CD4-positive, alpha-beta T cell (primary cell): ENCODE data around the gene PLS3. TPM values are rescaled to one million over a fixed set of nuclear protein-coding genes. Genes with fewer than 3 reads are reported as not detected.

ENCODE experiments used
- ATAC-seq: fragments of 200-7000 bp; cut with Tn5 transposase; one replicate; pipeline ENCODE4 v1.10.0; 2022; ENCODE audit warnings: mild to moderate bottlenecking; ENCODE audit not compliant: poor library complexity
- CTCF ChIA-PET: fragments of 350-600 bp; sonication (Branson Sonifier 250); formaldehyde crosslinking; loops from one replicate; lab custom pipeline; 2021; ENCODE audit warnings: antibody characterized with exemption, inconsistent platforms; lab: Charles Lee
- POLR2A ChIA-PET: fragments of 350-600 bp; sonication (Branson Sonifier 250); formaldehyde crosslinking; loops from one replicate; lab custom pipeline; 2021; ENCODE audit warnings: antibody characterized with exemption, inconsistent platforms; lab: Charles Lee
- DNase-seq, 14 experiments: peaks; one replicate each; pipeline ENCODE4 v3.0.0-alpha.2; 2013 to 2020; ENCODE audit warnings: mixed read lengths in 2 of 14
- H3K27ac ChIP-seq, 2 donors: one replicate each; pipeline versions ENCODE4 v1.5.1 to v1.7.0; 2013; ENCODE audit warnings: low read length in 2 of 2, low read depth in 1 of 2, mild to moderate bottlenecking in 1 of 2
- H3K27me3 ChIP-seq, 2 experiments: 1 replicate in 1 of 2; 2 replicates in 1 of 2; pipeline versions ENCODE4 v1.6.1 to v1.7.0; 2013; ENCODE audit warnings: low read length in 2 of 2, control low read depth in 1 of 2, mild to moderate bottlenecking in 1 of 2, moderate library complexity in 1 of 2; ENCODE audit not compliant: insufficient read depth in 2 of 2, control insufficient read depth in 1 of 2
- H3K36me3 ChIP-seq: one replicate; pipeline ENCODE4 v1.6.1; 2013; ENCODE audit warnings: low read length, control low read depth; ENCODE audit not compliant: insufficient read depth
- H3K4me1 ChIP-seq: one replicate; pipeline ENCODE4 v1.6.1; 2013; ENCODE audit warnings: low read length, control low read depth; ENCODE audit not compliant: insufficient read depth
- H3K4me3 ChIP-seq: one replicate; pipeline ENCODE4 v1.5.1; 2013; ENCODE audit warnings: mild to moderate bottlenecking, low read length, moderate library complexity
- H3K9me3 ChIP-seq, 2 experiments: 1 replicate in 1 of 2; 2 replicates in 1 of 2; pipeline versions ENCODE4 v1.6.1 to v1.7.0; 2013; ENCODE audit warnings: low read length in 2 of 2, mild to moderate bottlenecking in 2 of 2, control low read depth in 1 of 2, moderate library complexity in 1 of 2; ENCODE audit not compliant: control insufficient read depth in 1 of 2, insufficient read depth in 1 of 2
- H3K27ac Mint-ChIP-seq: one replicate; pipeline ENCODE4 v1.8.0; 2020; ENCODE audit warnings: mixed read lengths
- H3K27me3 Mint-ChIP-seq: one replicate; pipeline ENCODE4 v1.8.0; 2021; ENCODE audit warnings: mixed read lengths
- H3K36me3 Mint-ChIP-seq: one replicate; pipeline ENCODE4 v1.8.0; 2021; ENCODE audit warnings: low read depth, mixed read lengths
- H3K4me1 Mint-ChIP-seq: one replicate; pipeline ENCODE4 v1.8.0; 2021; ENCODE audit warnings: low read depth, mixed read lengths
- H3K4me3 Mint-ChIP-seq: one replicate; pipeline ENCODE4 v1.8.0; 2020; ENCODE audit warnings: mild to moderate bottlenecking, mixed read lengths
- H3K9me3 Mint-ChIP-seq: one replicate; pipeline ENCODE4 v1.8.0; 2020; ENCODE audit warnings: mixed read lengths
- intact Hi-C, 2 experiments: fragments of 100-400 bp; cut with DNase I in 1 of 2; cut with micrococcal nuclease in 1 of 2; formaldehyde crosslinking; loops; one replicate each; pipeline versions ENCODE4 v1.15.1 to v1.9.0; 2023 to 2025; cut with DNase I, micrococcal nuclease
- polyA plus RNA-seq, 2 donors: library from polyadenylated mRNA; unstranded; fragments of 120-200 nt; gene quantifications; one replicate each; pipeline ENCODE4 v1.2.1, GENCODE V29; 2013
- total RNA-seq, 174 experiments: library from RNA in 2 of 174; stranded (reverse) in 2 of 174; gene quantifications; one replicate each; pipeline ENCODE4 v1.2.3 and lab custom pipeline; 2021 to 2026
- TF ChIP-seq, protein P1 (sequence below): fragments of 200-600 bp; IDR thresholded peaks from one replicate; pipeline ENCODE4 v1.8.0; 2022; ENCODE audit warnings: antibody characterized with exemption, mild to moderate bottlenecking

Gene PLS3
- total RNA-seq (under 1 TPM in 1 of 2 experiments, not detected in 1; 0.45 TPM), total RNA-seq (lab: John Stamatoyannopoulos, UW) (0.14 to 6.1 (median 1.1) reads per million in 172 experiments)
- polyA plus RNA-seq (2013, experiment 1 of 2), result 1.1 TPM
- polyA plus RNA-seq (2013, experiment 2 of 2), result 2.7 TPM

GRCh38 chrX:115560978-115561604 is at the start of gene PLS3:
Gene PLS3 (plus strand): TSS chrX:115561174. CDS start chrX:115610251, 49,077 bp downstream.
- Mint-ChIP-seq H3K4me1 (no peaks in the 10 kb centered on the region), H3K36me3 (no peaks in the 10 kb centered on the region), H3K4me3 (peak within 1 kb of the TSS; percentile 58), H3K27ac (no peak within 1 kb of the TSS), H3K9me3 (no peaks in the 10 kb centered on the region), H3K27me3 (peaks cover 12% of the 10 kb centered on the region)
- peak within 1 kb of the TSS; percentile 29 for H3K4me3 ChIP-seq
- CTCF ChIA-PET, result no interaction called here
- POLR2A ChIA-PET, result no interaction called here
- peaks cover 9 to 28% of the 10 kb centered on the region in 2 experiments for H3K27me3 ChIP-seq
- intact Hi-C loops, result no loop called here
- H3K9me3 ChIP-seq, result peaks cover 0 to 6% of the 10 kb centered on the region in 2 experiments
- TF ChIP-seq, protein P1, sequence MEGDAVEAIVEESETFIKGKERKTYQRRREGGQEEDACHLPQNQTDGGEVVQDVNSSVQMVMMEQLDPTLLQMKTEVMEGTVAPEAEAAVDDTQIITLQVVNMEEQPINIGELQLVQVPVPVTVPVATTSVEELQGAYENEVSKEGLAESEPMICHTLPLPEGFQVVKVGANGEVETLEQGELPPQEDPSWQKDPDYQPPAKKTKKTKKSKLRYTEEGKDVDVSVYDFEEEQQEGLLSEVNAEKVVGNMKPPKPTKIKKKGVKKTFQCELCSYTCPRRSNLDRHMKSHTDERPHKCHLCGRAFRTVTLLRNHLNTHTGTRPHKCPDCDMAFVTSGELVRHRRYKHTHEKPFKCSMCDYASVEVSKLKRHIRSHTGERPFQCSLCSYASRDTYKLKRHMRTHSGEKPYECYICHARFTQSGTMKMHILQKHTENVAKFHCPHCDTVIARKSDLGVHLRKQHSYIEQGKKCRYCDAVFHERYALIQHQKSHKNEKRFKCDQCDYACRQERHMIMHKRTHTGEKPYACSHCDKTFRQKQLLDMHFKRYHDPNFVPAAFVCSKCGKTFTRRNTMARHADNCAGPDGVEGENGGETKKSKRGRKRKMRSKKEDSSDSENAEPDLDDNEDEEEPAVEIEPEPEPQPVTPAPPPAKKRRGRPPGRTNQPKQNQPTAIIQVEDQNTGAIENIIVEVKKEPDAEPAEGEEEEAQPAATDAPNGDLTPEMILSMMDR, result no peak
- no peak for ATAC-seq
- H3K27ac ChIP-seq, result no peak within 1 kb of the TSS
- H3K4me1 ChIP-seq, result peaks cover 5% of the 10 kb centered on the region
- peak in 3 of 14 experiments; percentile 1 to 13 (median 2) for DNase-seq
- no peaks in the 10 kb centered on the region for H3K36me3 ChIP-seq

DNA sequence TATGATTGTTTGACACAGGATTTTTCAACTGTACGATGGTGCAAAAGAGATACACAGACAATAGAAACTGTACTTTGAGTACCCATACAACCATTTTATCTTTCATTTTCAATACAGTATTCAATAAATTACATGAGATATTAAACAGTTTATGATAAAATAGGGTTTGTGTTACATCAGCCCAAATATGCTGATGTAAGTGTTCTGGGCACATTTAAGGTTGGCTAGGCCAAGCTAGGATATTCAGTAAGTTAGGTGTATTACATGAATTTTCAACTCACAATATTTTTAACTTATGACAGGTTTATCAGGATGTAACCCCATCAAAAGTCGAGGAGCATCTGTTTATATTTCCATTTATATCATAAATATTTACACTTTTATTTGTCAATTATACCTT is 42.9 kb upstream of the PLS3 start:
- Histone ChIP-seq H3K4me1 (no peaks in the 10 kb centered on the region), H3K27me3 (no peaks in the 10 kb centered on the region), H3K9me3 (no peaks in the 10 kb centered on the region), H3K4me3 (no peak overlapping the region), H3K27ac (no peak overlapping the region), H3K36me3 (no peaks in the 10 kb centered on the region)
- no peak for DNase-seq
- H3K27ac Mint-ChIP-seq, result no peak overlapping the region
- intact Hi-C loops, result no loop called here
- H3K27me3 Mint-ChIP-seq, result no peaks in the 10 kb centered on the region
- no peak overlapping the region for H3K4me3 Mint-ChIP-seq
- no peaks in the 10 kb centered on the region for H3K9me3 Mint-ChIP-seq
- no peak for ATAC-seq
- H3K36me3 Mint-ChIP-seq, result no peaks in the 10 kb centered on the region
- CTCF ChIA-PET, result no interaction called here
- TF ChIP-seq, protein P1, result no peak
- no peaks in the 10 kb centered on the region for H3K4me1 Mint-ChIP-seq
- POLR2A ChIA-PET, result no interaction called here

DNA sequence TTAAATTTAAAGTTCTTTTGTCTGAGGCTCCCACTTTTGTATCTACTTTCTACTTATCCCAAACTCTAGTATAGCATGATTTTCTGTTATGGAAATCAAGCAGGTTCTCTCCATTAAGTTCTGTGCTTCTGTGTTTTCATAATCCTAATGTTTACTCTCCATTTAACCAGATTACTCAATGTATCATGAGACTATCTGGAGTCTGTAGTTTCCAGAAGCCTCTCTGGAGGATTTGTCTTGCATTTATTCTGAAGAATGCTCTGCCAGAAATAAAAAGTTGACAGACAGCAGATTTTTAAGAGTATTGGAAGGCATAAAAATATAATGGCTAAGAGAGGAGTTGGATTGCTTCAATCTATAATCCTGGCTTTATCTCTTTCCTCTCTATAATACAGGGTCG is 39.2 kb upstream of the PLS3 start:
- H3K27me3 ChIP-seq, result no peaks in the 10 kb centered on the region
- H3K36me3 ChIP-seq, result no peaks in the 10 kb centered on the region
- Mint-ChIP-seq H3K4me3 (no peak overlapping the region), H3K9me3 (no peaks in the 10 kb centered on the region), H3K27ac (no peak overlapping the region), H3K27me3 (no peaks in the 10 kb centered on the region), H3K36me3 (no peaks in the 10 kb centered on the region), H3K4me1 (no peaks in the 10 kb centered on the region)
- TF ChIP-seq, protein P1, result no peak
- no peak for DNase-seq
- no peaks in the 10 kb centered on the region for H3K9me3 ChIP-seq
- no peak overlapping the region for H3K27ac ChIP-seq
- ChIA-PET POLR2A (no interaction called here), CTCF (no interaction called here)
- no peak for ATAC-seq
- intact Hi-C loops, result no loop called here
- H3K4me1 ChIP-seq, result no peaks in the 10 kb centered on the region
- no peak overlapping the region for H3K4me3 ChIP-seq
